GM12865 (cell line): ENCODE results near the gene EPGN.

ENCODE experiments used
- DNase-seq: peaks from one replicate; pipeline ENCODE4 v3.0.0; 2010; ENCODE audit warnings: low read depth
- H3K4me3 ChIP-seq: 2 replicates; pipeline ENCODE4 v1.5.1; 2011; ENCODE audit warnings: mild to moderate bottlenecking, low read depth, low read length, control low read depth
- TF ChIP-seq, protein P1 (sequence below): IDR thresholded peaks from 2 replicates; pipeline ENCODE4 v1.5.1; 2011; ENCODE audit warnings: low read length, control low read depth, low read depth, inconsistent platforms; ENCODE audit not compliant: insufficient read depth; ENCODE audit errors: missing control alignments

Gene EPGN

GRCh38 chr4:74323663-74324062 is 15.4 kb downstream of the EPGN start:
- DNase-seq = no peak
- H3K4me3 ChIP-seq = no peak overlapping the region
- TF ChIP-seq, protein P1, sequence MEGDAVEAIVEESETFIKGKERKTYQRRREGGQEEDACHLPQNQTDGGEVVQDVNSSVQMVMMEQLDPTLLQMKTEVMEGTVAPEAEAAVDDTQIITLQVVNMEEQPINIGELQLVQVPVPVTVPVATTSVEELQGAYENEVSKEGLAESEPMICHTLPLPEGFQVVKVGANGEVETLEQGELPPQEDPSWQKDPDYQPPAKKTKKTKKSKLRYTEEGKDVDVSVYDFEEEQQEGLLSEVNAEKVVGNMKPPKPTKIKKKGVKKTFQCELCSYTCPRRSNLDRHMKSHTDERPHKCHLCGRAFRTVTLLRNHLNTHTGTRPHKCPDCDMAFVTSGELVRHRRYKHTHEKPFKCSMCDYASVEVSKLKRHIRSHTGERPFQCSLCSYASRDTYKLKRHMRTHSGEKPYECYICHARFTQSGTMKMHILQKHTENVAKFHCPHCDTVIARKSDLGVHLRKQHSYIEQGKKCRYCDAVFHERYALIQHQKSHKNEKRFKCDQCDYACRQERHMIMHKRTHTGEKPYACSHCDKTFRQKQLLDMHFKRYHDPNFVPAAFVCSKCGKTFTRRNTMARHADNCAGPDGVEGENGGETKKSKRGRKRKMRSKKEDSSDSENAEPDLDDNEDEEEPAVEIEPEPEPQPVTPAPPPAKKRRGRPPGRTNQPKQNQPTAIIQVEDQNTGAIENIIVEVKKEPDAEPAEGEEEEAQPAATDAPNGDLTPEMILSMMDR = no peak

- TF ChIP-seq, protein P1 = no peak
- DNase-seq = no peak
- H3K4me3 ChIP-seq = no peak overlapping the region
Measured at GRCh38 chr4:74324262-74324661, 16.0 kb downstream of the EPGN start.

GRCh38 chr4:74325886-74326285 is 17.6 kb downstream of the EPGN start:
- DNase-seq = no peak
- TF ChIP-seq, protein P1 = no peak
- H3K4me3 ChIP-seq = no peak overlapping the region

- TF ChIP-seq, protein P1 = no peak
- H3K4me3 ChIP-seq = no peak overlapping the region
- no peak for DNase-seq
Measured at GRCh38 chr4:74327762-74328161, 19.5 kb downstream of the EPGN start.

DNA sequence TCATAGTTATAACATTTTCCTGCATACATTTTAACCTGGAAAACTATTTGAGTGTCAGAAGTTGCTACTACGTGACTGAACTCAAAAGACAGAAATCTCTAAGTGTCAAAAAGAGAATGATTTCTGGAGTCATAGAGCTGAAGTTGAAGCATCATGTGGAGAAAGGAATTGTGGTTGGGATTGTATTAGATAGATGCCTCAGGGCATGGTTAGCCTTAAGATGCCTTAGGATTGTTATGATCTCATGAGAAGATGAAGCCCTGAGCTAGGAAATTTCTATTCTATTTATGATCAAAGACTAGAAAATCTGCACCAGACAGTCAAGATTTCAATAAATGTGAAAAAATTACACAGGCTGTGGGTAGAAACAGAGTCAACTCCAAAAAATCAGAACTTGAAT is 20.2 kb downstream of the EPGN start:
- no peak for DNase-seq
- H3K4me3 ChIP-seq = no peak overlapping the region

DNA sequence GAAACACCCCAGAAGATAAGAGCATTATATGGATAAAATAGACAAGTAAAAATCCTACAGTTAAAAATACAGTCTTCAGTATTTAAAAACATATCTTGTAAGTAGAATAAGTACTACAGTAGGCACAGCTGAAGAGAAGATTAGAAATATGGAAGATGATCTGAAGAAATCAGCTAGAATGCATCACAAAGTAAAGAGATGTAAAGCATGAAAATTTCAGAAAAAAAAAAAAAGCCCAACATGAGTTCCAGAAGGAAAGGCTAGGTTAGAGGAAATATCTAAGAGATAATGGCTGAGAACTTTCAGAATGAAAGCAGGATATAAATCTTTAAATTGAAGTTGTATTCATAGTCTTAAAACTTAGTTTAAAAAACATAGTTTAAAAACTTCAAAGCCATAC is 21.0 kb downstream of the EPGN start:
- DNase-seq = no peak
- H3K4me3 ChIP-seq = no peak overlapping the region
- TF ChIP-seq, protein P1 = no peak

More for the DNA sequence above, 20.2 kb downstream of the EPGN start:
- TF ChIP-seq, protein P1 = no peak

DNA sequence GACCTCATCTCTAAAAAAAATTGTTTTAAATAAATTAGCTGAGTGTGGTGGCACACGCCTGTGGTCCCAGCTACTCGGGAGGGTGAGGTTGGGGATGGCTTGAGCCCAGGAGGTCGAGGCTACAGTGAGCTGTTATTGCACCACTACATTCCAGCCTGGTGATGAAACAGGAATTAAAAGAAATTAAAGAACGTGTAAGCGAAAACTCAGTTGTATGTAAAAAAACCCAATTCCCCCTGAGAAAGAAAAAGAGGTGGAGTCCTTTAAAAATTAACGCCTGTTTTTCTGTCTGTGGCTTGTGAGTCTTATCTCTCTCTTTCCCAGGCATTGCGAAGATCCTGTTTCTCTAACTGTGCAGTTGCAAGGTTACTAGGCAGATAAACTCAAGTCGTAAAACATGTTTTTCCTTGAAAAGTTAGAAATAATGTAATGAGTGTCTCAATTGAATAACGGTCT is 22.1 kb downstream of the EPGN start:
- TF ChIP-seq, protein P1 = no peak
- H3K4me3 ChIP-seq = no peak overlapping the region
- no peak for DNase-seq
